Measurements from ENCODE around the gene RNU7-1. TPM values are rescaled to one million over a fixed set of nuclear protein-coding genes. Genes with fewer than 3 reads are reported as not detected.

Gene RNU7-1
- total and polyA plus RNA-seq, 7 experiments from 2014 or later = not detected

- peaks cover 5 to 50% (median 11%) of the 10 kb centered on the region in 3 experiments for H3K36me3 ChIP-seq (ENCODE audit: control insufficient read depth in 2 of 3, insufficient read depth in 3 of 3, low read length in 3 of 3)
- H3K4me3 Mint-ChIP-seq = peak overlapping the region in 8 of 10 donors; percentile 52 to 100 (median 92)
- DNase-seq (no peak), ATAC-seq (no peak)
- H3K36me3 Mint-ChIP-seq = peaks cover 0 to 35% (median 9%) of the 10 kb centered on the region in 5 donors
- H3K4me3 ChIP-seq (ENCODE audit: low read length) = no peak overlapping the region
- POLR2A ChIA-PET = interaction anchor here (0.6 to 5.7 kb wide), 12 partner anchors 9 to 195 kb away, joined by 3 to 50 read pairs (median 6); partner anchors contain the start of genes ATN1, C12orf57, RNU7-1 and SPSB2
- H3K4me1 ChIP-seq (ENCODE audit: control insufficient read depth in 2 of 2, insufficient read depth in 2 of 2, low read length in 2 of 2) = peaks cover 11 to 14% of the 10 kb centered on the region in 2 donors
- no peaks in the 10 kb centered on the region for H3K27me3 ChIP-seq (ENCODE audit: control insufficient read depth in 2 of 2, insufficient read depth in 2 of 2, low read length in 2 of 2)
- peaks cover 0 to 58% (median 36%) of the 10 kb centered on the region in 7 donors for H3K4me1 Mint-ChIP-seq
- intact Hi-C loops (cut with micrococcal nuclease) = no loop called here
- H3K27me3 Mint-ChIP-seq = peaks cover 0 to 4% (median 0%) of the 10 kb centered on the region in 5 donors
- H3K9me3 Mint-ChIP-seq = no peaks in the 10 kb centered on the region
- no peaks in the 10 kb centered on the region for H3K9me3 ChIP-seq (ENCODE audit: control insufficient read depth in 2 of 3, low read length in 3 of 3)
- H3K27ac Mint-ChIP-seq = peak overlapping the region in 8 of 9 donors; percentile 13 to 90 (median 54)
- peak overlapping the region; percentile 18 for H3K27ac ChIP-seq (ENCODE audit: low read depth, low read length)
- CTCF ChIA-PET = interaction anchor here (1.2 to 1.6 kb wide), 2 partner anchors 27 to 44 kb away, joined by 3 to 4 read pairs; partner anchors contain the start of genes C12orf57, RNU7-1 and SPSB2
Observed at GRCh38 chr12:6916426-6917200, 27.0 kb upstream of the RNU7-1 start.

- H3K27me3 ChIP-seq (ENCODE audit: control insufficient read depth in 2 of 2, insufficient read depth in 2 of 2, low read length in 2 of 2) = no peaks in the 10 kb centered on the region
- peaks cover 0 to 62% (median 35%) of the 10 kb centered on the region in 7 donors for H3K4me1 Mint-ChIP-seq
Observed at GRCh38 chr12:6917491-6918231, 26.0 kb upstream of the RNU7-1 start.

GRCh38 chr12:6919588-6919987 is 24.0 kb upstream of the RNU7-1 start:
- no peak overlapping the region for H3K4me3 Mint-ChIP-seq
- Histone ChIP-seq H3K27ac (ENCODE audit: low read depth, low read length) (no peak overlapping the region), H3K27me3 (ENCODE audit: control insufficient read depth in 2 of 2, insufficient read depth in 2 of 2, low read length in 2 of 2) (no peaks in the 10 kb centered on the region), H3K4me3 (ENCODE audit: low read length) (no peak overlapping the region), H3K9me3 (ENCODE audit: control insufficient read depth in 2 of 3, low read length in 3 of 3) (no peaks in the 10 kb centered on the region), H3K36me3 (ENCODE audit: control insufficient read depth in 2 of 3, insufficient read depth in 3 of 3, low read length in 3 of 3) (peaks cover 5 to 71% (median 14%) of the 10 kb centered on the region in 3 experiments), H3K4me1 (ENCODE audit: control insufficient read depth in 2 of 2, insufficient read depth in 2 of 2, low read length in 2 of 2) (peaks cover 7 to 10% of the 10 kb centered on the region in 2 donors)
- peaks cover 0 to 44% (median 9%) of the 10 kb centered on the region in 5 donors for H3K36me3 Mint-ChIP-seq
- no peak for ATAC-seq
- POLR2A ChIA-PET = interaction anchor here (0.6 to 23.3 kb wide), 4 partner anchors 12 to 65 kb away, joined by 3 to 367 read pairs (median 4); partner anchors contain the start of genes C12orf57, PTPN6 and RNU7-1
- intact Hi-C loops (cut with micrococcal nuclease) = no loop called here
- H3K4me1 Mint-ChIP-seq = peaks cover 3 to 61% (median 29%) of the 10 kb centered on the region in 7 donors
- no peaks in the 10 kb centered on the region for H3K9me3 Mint-ChIP-seq
- DNase-seq = no peak
- CTCF ChIA-PET = interaction anchor here (0.9 to 1.0 kb wide), 2 partner anchors 47 to 316 kb away, joined by 3 read pairs; partner anchors contain the start of gene SPSB2
- H3K27me3 Mint-ChIP-seq = peaks cover 0 to 1% (median 0%) of the 10 kb centered on the region in 5 donors
- H3K27ac Mint-ChIP-seq = peak overlapping the region in 7 of 9 donors; percentile 3 to 72 (median 31)

More at GRCh38 chr12:6917491-6918231, 26.0 kb upstream of the RNU7-1 start:
- intact Hi-C loops (cut with micrococcal nuclease) = no loop called here
- H3K4me1 ChIP-seq (ENCODE audit: control insufficient read depth in 2 of 2, insufficient read depth in 2 of 2, low read length in 2 of 2) = peaks cover 11 to 14% of the 10 kb centered on the region in 2 donors
- H3K36me3 ChIP-seq (ENCODE audit: control insufficient read depth in 2 of 3, insufficient read depth in 3 of 3, low read length in 3 of 3) = peaks cover 5 to 60% (median 14%) of the 10 kb centered on the region in 3 experiments
- ChIA-PET POLR2A (interaction anchor here (0.6 to 2.0 kb wide), 5 partner anchors 11 to 194 kb away, joined by 3 to 6 read pairs (median 3); partner anchors contain the start of genes ATN1, C12orf57 and RNU7-1), CTCF (interaction anchor here (0.9 to 1.6 kb wide), 3 partner anchors 26 to 224 kb away, joined by 3 to 4 read pairs (median 4); partner anchors contain the start of genes C12orf57, RNU7-1 and SPSB2)
- no peaks in the 10 kb centered on the region for H3K9me3 ChIP-seq (ENCODE audit: control insufficient read depth in 2 of 3, low read length in 3 of 3)
- Mint-ChIP-seq H3K36me3 (peaks cover 0 to 41% (median 9%) of the 10 kb centered on the region in 5 donors), H3K27me3 (peaks cover 0 to 4% (median 0%) of the 10 kb centered on the region in 5 donors), H3K4me3 (peak overlapping the region in 1 of 10 donors; percentile 25), H3K9me3 (no peaks in the 10 kb centered on the region), H3K27ac (peak overlapping the region in 1 of 9 donors; percentile 30)
- no peak for ATAC-seq
- no peak overlapping the region for H3K4me3 ChIP-seq (ENCODE audit: low read length)
- no peak for DNase-seq
- no peak overlapping the region for H3K27ac ChIP-seq (ENCODE audit: low read depth, low read length)

GRCh38 chr12:6921539-6921938 is 22.1 kb upstream of the RNU7-1 start:
- Mint-ChIP-seq H3K9me3 (no peaks in the 10 kb centered on the region), H3K27me3 (peaks cover 0 to 1% (median 0%) of the 10 kb centered on the region in 5 donors), H3K27ac (peak overlapping the region in 2 of 9 donors; percentile 14 to 86), H3K36me3 (peaks cover 0 to 35% (median 9%) of the 10 kb centered on the region in 5 donors), H3K4me3 (no peak overlapping the region), H3K4me1 (peaks cover 7 to 55% (median 16%) of the 10 kb centered on the region in 7 donors)
- Histone ChIP-seq H3K4me1 (ENCODE audit: control insufficient read depth in 2 of 2, insufficient read depth in 2 of 2, low read length in 2 of 2) (peaks cover 5 to 7% of the 10 kb centered on the region in 2 donors), H3K36me3 (ENCODE audit: control insufficient read depth in 2 of 3, insufficient read depth in 3 of 3, low read length in 3 of 3) (peaks cover 5 to 60% (median 14%) of the 10 kb centered on the region in 3 experiments), H3K27ac (ENCODE audit: low read depth, low read length) (no peak overlapping the region), H3K4me3 (ENCODE audit: low read length) (no peak overlapping the region), H3K9me3 (ENCODE audit: control insufficient read depth in 2 of 3, low read length in 3 of 3) (no peaks in the 10 kb centered on the region), H3K27me3 (ENCODE audit: control insufficient read depth in 2 of 2, insufficient read depth in 2 of 2, low read length in 2 of 2) (no peaks in the 10 kb centered on the region)
- intact Hi-C loops (cut with micrococcal nuclease) = no loop called here
- POLR2A ChIA-PET = interaction anchor here (1.0 to 23.3 kb wide), 3 partner anchors 15 to 70 kb away, joined by 3 to 367 read pairs (median 6); partner anchors contain the start of genes C12orf57, CDCA3, PTPN6 and RNU7-1
- DNase-seq (no peak), ATAC-seq (no peak)
- CTCF ChIA-PET = interaction anchor here (0.6 to 1.7 kb wide), 6 partner anchors 14 to 232 kb away, joined by 3 to 4 read pairs (median 3); partner anchors contain the start of gene ZNF384

DNA sequence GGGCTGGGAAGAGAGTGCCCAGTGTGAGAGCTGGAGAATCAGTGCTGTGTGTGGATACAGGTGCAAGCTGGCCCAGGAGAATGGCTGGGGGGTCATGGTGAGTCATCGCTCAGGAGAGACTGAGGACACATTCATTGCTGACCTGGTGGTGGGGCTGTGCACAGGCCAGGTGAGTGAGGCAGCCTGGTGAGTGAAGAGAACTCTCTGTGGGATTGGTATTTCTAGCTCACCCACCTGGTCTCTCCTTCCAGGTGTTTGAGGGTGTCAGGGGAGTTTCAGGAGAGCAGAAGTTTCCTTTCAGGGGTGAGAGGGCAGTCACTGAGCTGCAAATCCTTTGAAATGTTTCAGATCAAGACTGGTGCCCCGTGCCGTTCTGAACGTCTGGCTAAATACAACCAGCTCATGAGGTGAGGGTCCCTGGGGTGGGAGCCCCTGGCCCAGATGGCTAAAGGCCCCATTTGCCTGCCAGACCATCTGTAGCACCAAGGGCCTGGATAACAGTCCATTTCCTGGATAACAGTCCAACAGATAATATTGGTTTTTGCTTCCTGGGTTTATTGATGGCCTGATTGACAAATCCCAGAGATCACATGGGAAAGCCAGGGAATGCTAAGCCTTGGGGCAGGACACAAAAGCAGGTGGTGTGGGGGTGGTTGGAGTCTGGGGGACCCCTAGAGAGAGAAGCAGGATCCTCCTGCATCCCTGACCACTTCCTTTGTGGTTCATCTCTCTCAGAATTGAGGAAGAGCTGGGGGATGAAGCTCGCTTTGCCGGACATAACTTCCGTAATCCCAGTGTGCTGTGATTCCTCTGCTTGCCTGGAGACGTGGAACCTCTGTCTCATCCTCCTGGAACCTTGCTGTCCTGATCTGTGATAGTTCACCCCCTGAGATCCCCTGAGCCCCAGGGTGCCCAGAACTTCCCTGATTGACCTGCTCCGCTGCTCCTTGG is 21.3 kb upstream of the RNU7-1 start:
- intact Hi-C loops (cut with micrococcal nuclease) = no loop called here
- H3K27ac Mint-ChIP-seq = peak overlapping the region in 5 of 9 donors; percentile 1 to 61 (median 32)

More for the DNA sequence above, 21.3 kb upstream of the RNU7-1 start:
- H3K27me3 Mint-ChIP-seq = no peaks in the 10 kb centered on the region
- H3K4me1 Mint-ChIP-seq = peaks cover 14 to 56% (median 22%) of the 10 kb centered on the region in 7 donors
- CTCF ChIA-PET = interaction anchor here (0.6 to 1.7 kb wide), 5 partner anchors 15 to 233 kb away, joined by 3 to 4 read pairs (median 3); partner anchors contain the start of gene ZNF384
- peaks cover 0 to 33% (median 9%) of the 10 kb centered on the region in 5 donors for H3K36me3 Mint-ChIP-seq
- Histone ChIP-seq H3K27ac (ENCODE audit: low read depth, low read length) (no peak overlapping the region), H3K9me3 (ENCODE audit: control insufficient read depth in 2 of 3, low read length in 3 of 3) (no peaks in the 10 kb centered on the region), H3K36me3 (ENCODE audit: control insufficient read depth in 2 of 3, insufficient read depth in 3 of 3, low read length in 3 of 3) (peaks cover 0 to 53% (median 8%) of the 10 kb centered on the region in 3 experiments), H3K4me1 (ENCODE audit: control insufficient read depth in 2 of 2, insufficient read depth in 2 of 2, low read length in 2 of 2) (peaks cover 8 to 12% of the 10 kb centered on the region in 2 donors), H3K27me3 (ENCODE audit: control insufficient read depth in 2 of 2, insufficient read depth in 2 of 2, low read length in 2 of 2) (no peaks in the 10 kb centered on the region), H3K4me3 (ENCODE audit: low read length) (no peak overlapping the region)
- H3K4me3 Mint-ChIP-seq = no peak overlapping the region
- no peak for DNase-seq
- POLR2A ChIA-PET = interaction anchor here (1.5 to 23.3 kb wide), 2 partner anchors 16 to 20 kb away, joined by 6 to 367 read pairs; partner anchors contain the start of genes C12orf57, PTPN6 and RNU7-1
- H3K9me3 Mint-ChIP-seq = no peaks in the 10 kb centered on the region
- ATAC-seq = no peak

All from naive thymus-derived CD4-positive, alpha-beta T cell (primary cell).